Measurements from ENCODE around the gene CREB5.

GRCh38 chr7:28466341-28466740 lies 54.0 kb downstream of the CREB5 start:
- TF ChIP-seq CTCF (IDR thresholded peaks at IDR 0.05) (no peak), POLR2AphosphoS5 (IDR thresholded peaks at IDR 0.05) (no peak), EP300 (IDR thresholded peaks at IDR 0.05) (no peak)

Measured in esophagus muscularis mucosa (tissue), 4 donors.